ENCODE results near the gene LMO4. TPM values are rescaled to one million over a fixed set of nuclear protein-coding genes. Genes with fewer than 3 reads are reported as not detected.

The LMO4 gene
- 33.9 TPM for total RNA-seq

GRCh38 chr1:87328272-87329050 lies at the start of gene LMO4:
TSS of gene LMO4 (plus strand) at chr1:87328880. CDS start at chr1:87332016, 3,136 bp downstream.
- H3K27ac ChIP-seq (ENCODE audit: low read depth, low read length), result peak within 1 kb of the TSS; percentile 96

GRCh38 chr1:87279536-87279875 lies 49.2 kb upstream of the LMO4 start:
- Histone ChIP-seq H3K9ac (ENCODE audit: low read depth in 1 of 3, low read length in 3 of 3) (no peak overlapping the region), H3K4me3 (ENCODE audit: low read length in 3 of 3) (peak overlapping the region in 1 of 3 donors; percentile 24), H3K27ac (ENCODE audit: low read depth, low read length) (peak overlapping the region; percentile 52)

More at GRCh38 chr1:87328272-87329050, at the start of gene LMO4:
- Histone ChIP-seq H3K27me3 (ENCODE audit: control insufficient read depth in 3 of 3, insufficient read depth in 3 of 3, low read length in 3 of 3) (no peaks in the 10 kb centered on the region), H3K4me3 (ENCODE audit: low read length in 3 of 3) (peak within 1 kb of the TSS; percentile 82 to 90 (median 84)), H3K9me3 (ENCODE audit: control insufficient read depth in 3 of 3, low read length in 3 of 3) (no peaks in the 10 kb centered on the region), H3K4me1 (ENCODE audit: control insufficient read depth in 3 of 3, insufficient read depth in 3 of 3, low read length in 3 of 3) (peaks cover 10 to 26% (median 26%) of the 10 kb centered on the region in 3 donors), H3K9ac (ENCODE audit: low read depth in 1 of 3, low read length in 3 of 3) (peak within 1 kb of the TSS; percentile 90 to 94 (median 93)), H3K36me3 (ENCODE audit: control insufficient read depth in 3 of 3, insufficient read depth in 3 of 3, low read length in 3 of 3) (no peaks in the 10 kb centered on the region)

GRCh38 chr1:87279966-87280535 lies 48.6 kb upstream of the LMO4 start:
- Histone ChIP-seq H3K9me3 (ENCODE audit: control insufficient read depth in 3 of 3, low read length in 3 of 3) (no peaks in the 10 kb centered on the region), H3K27ac (ENCODE audit: low read depth, low read length) (peak overlapping the region; percentile 52), H3K4me1 (ENCODE audit: control insufficient read depth in 3 of 3, insufficient read depth in 3 of 3, low read length in 3 of 3) (peaks cover 0 to 8% (median 2%) of the 10 kb centered on the region in 3 donors), H3K36me3 (ENCODE audit: control insufficient read depth in 3 of 3, insufficient read depth in 3 of 3, low read length in 3 of 3) (no peaks in the 10 kb centered on the region), H3K9ac (ENCODE audit: low read depth in 1 of 3, low read length in 3 of 3) (no peak overlapping the region), H3K4me3 (ENCODE audit: low read length in 3 of 3) (no peak overlapping the region), H3K27me3 (ENCODE audit: control insufficient read depth in 3 of 3, insufficient read depth in 3 of 3, low read length in 3 of 3) (no peaks in the 10 kb centered on the region)

More at GRCh38 chr1:87279536-87279875, 49.2 kb upstream of the LMO4 start:
- peaks cover 0 to 8% (median 2%) of the 10 kb centered on the region in 3 donors for H3K4me1 ChIP-seq (ENCODE audit: control insufficient read depth in 3 of 3, insufficient read depth in 3 of 3, low read length in 3 of 3)
- H3K9me3 ChIP-seq (ENCODE audit: control insufficient read depth in 3 of 3, low read length in 3 of 3), result no peaks in the 10 kb centered on the region
- no peaks in the 10 kb centered on the region for H3K27me3 ChIP-seq (ENCODE audit: control insufficient read depth in 3 of 3, insufficient read depth in 3 of 3, low read length in 3 of 3)
- H3K36me3 ChIP-seq (ENCODE audit: control insufficient read depth in 3 of 3, insufficient read depth in 3 of 3, low read length in 3 of 3), result no peaks in the 10 kb centered on the region

GRCh38 chr1:87284456-87285240 lies 44.0 kb upstream of the LMO4 start:
- Histone ChIP-seq H3K4me1 (ENCODE audit: control insufficient read depth in 3 of 3, insufficient read depth in 3 of 3, low read length in 3 of 3) (peaks cover 0 to 4% (median 2%) of the 10 kb centered on the region in 3 donors), H3K27me3 (ENCODE audit: control insufficient read depth in 3 of 3, insufficient read depth in 3 of 3, low read length in 3 of 3) (no peaks in the 10 kb centered on the region), H3K36me3 (ENCODE audit: control insufficient read depth in 3 of 3, insufficient read depth in 3 of 3, low read length in 3 of 3) (no peaks in the 10 kb centered on the region), H3K9ac (ENCODE audit: low read depth in 1 of 3, low read length in 3 of 3) (no peak overlapping the region), H3K9me3 (ENCODE audit: control insufficient read depth in 3 of 3, low read length in 3 of 3) (no peaks in the 10 kb centered on the region), H3K4me3 (ENCODE audit: low read length in 3 of 3) (no peak overlapping the region), H3K27ac (ENCODE audit: low read depth, low read length) (no peak overlapping the region)

GRCh38 chr1:87291107-87291506 lies 37.6 kb upstream of the LMO4 start:
- no peaks in the 10 kb centered on the region for H3K4me1 ChIP-seq (ENCODE audit: control insufficient read depth in 3 of 3, insufficient read depth in 3 of 3, low read length in 3 of 3)
- H3K27ac ChIP-seq (ENCODE audit: low read depth, low read length), result no peak overlapping the region
- no peak overlapping the region for H3K4me3 ChIP-seq (ENCODE audit: low read length in 3 of 3)
- no peaks in the 10 kb centered on the region for H3K9me3 ChIP-seq (ENCODE audit: control insufficient read depth in 3 of 3, low read length in 3 of 3)
- no peaks in the 10 kb centered on the region for H3K36me3 ChIP-seq (ENCODE audit: control insufficient read depth in 3 of 3, insufficient read depth in 3 of 3, low read length in 3 of 3)
- H3K27me3 ChIP-seq (ENCODE audit: control insufficient read depth in 3 of 3, insufficient read depth in 3 of 3, low read length in 3 of 3), result no peaks in the 10 kb centered on the region
- H3K9ac ChIP-seq (ENCODE audit: low read depth in 1 of 3, low read length in 3 of 3), result no peak overlapping the region

- Histone ChIP-seq H3K9ac (ENCODE audit: low read depth in 1 of 3, low read length in 3 of 3) (no peak overlapping the region), H3K27ac (ENCODE audit: low read depth, low read length) (no peak overlapping the region), H3K27me3 (ENCODE audit: control insufficient read depth in 3 of 3, insufficient read depth in 3 of 3, low read length in 3 of 3) (peaks cover 0 to 2% (median 0%) of the 10 kb centered on the region in 3 donors)
Measured at GRCh38 chr1:87292684-87293493, 35.8 kb upstream of the LMO4 start.

GRCh38 chr1:87294633-87295032 lies 34.0 kb upstream of the LMO4 start:
- no peak overlapping the region for H3K27ac ChIP-seq (ENCODE audit: low read depth, low read length)
- no peaks in the 10 kb centered on the region for H3K4me1 ChIP-seq (ENCODE audit: control insufficient read depth in 3 of 3, insufficient read depth in 3 of 3, low read length in 3 of 3)
- no peaks in the 10 kb centered on the region for H3K9me3 ChIP-seq (ENCODE audit: control insufficient read depth in 3 of 3, low read length in 3 of 3)
- no peak overlapping the region for H3K4me3 ChIP-seq (ENCODE audit: low read length in 3 of 3)
- H3K27me3 ChIP-seq (ENCODE audit: control insufficient read depth in 3 of 3, insufficient read depth in 3 of 3, low read length in 3 of 3), result peaks cover 0 to 2% (median 0%) of the 10 kb centered on the region in 3 donors
- no peaks in the 10 kb centered on the region for H3K36me3 ChIP-seq (ENCODE audit: control insufficient read depth in 3 of 3, insufficient read depth in 3 of 3, low read length in 3 of 3)
- H3K9ac ChIP-seq (ENCODE audit: low read depth in 1 of 3, low read length in 3 of 3), result no peak overlapping the region

More at GRCh38 chr1:87292684-87293493, 35.8 kb upstream of the LMO4 start:
- Histone ChIP-seq H3K4me3 (ENCODE audit: low read length in 3 of 3) (no peak overlapping the region), H3K4me1 (ENCODE audit: control insufficient read depth in 3 of 3, insufficient read depth in 3 of 3, low read length in 3 of 3) (no peaks in the 10 kb centered on the region), H3K36me3 (ENCODE audit: control insufficient read depth in 3 of 3, insufficient read depth in 3 of 3, low read length in 3 of 3) (no peaks in the 10 kb centered on the region), H3K9me3 (ENCODE audit: control insufficient read depth in 3 of 3, low read length in 3 of 3) (no peaks in the 10 kb centered on the region)

GRCh38 chr1:87295445-87296110 lies 33.1 kb upstream of the LMO4 start:
- Histone ChIP-seq H3K4me1 (ENCODE audit: control insufficient read depth in 3 of 3, insufficient read depth in 3 of 3, low read length in 3 of 3) (no peaks in the 10 kb centered on the region), H3K36me3 (ENCODE audit: control insufficient read depth in 3 of 3, insufficient read depth in 3 of 3, low read length in 3 of 3) (no peaks in the 10 kb centered on the region), H3K27ac (ENCODE audit: low read depth, low read length) (no peak overlapping the region), H3K9me3 (ENCODE audit: control insufficient read depth in 3 of 3, low read length in 3 of 3) (no peaks in the 10 kb centered on the region), H3K4me3 (ENCODE audit: low read length in 3 of 3) (no peak overlapping the region), H3K27me3 (ENCODE audit: control insufficient read depth in 3 of 3, insufficient read depth in 3 of 3, low read length in 3 of 3) (peaks cover 0 to 2% (median 0%) of the 10 kb centered on the region in 3 donors), H3K9ac (ENCODE audit: low read depth in 1 of 3, low read length in 3 of 3) (no peak overlapping the region)

- Histone ChIP-seq H3K27ac (ENCODE audit: low read depth, low read length) (no peak overlapping the region), H3K36me3 (ENCODE audit: control insufficient read depth in 3 of 3, insufficient read depth in 3 of 3, low read length in 3 of 3) (no peaks in the 10 kb centered on the region), H3K4me3 (ENCODE audit: low read length in 3 of 3) (no peak overlapping the region), H3K9ac (ENCODE audit: low read depth in 1 of 3, low read length in 3 of 3) (no peak overlapping the region), H3K4me1 (ENCODE audit: control insufficient read depth in 3 of 3, insufficient read depth in 3 of 3, low read length in 3 of 3) (no peaks in the 10 kb centered on the region), H3K27me3 (ENCODE audit: control insufficient read depth in 3 of 3, insufficient read depth in 3 of 3, low read length in 3 of 3) (peaks cover 0 to 2% (median 0%) of the 10 kb centered on the region in 3 donors), H3K9me3 (ENCODE audit: control insufficient read depth in 3 of 3, low read length in 3 of 3) (no peaks in the 10 kb centered on the region)
Measured at GRCh38 chr1:87296206-87296605, 32.5 kb upstream of the LMO4 start.
